RWPE1 (cell line): ENCODE measurements around the gene PRAMEF12.
"Not testable (repeated sequence)": the region's sequence is repeated elsewhere in the genome, so short reads cannot be mapped to it uniquely, and the experiment has no call there.

ENCODE experiments used
- CTCF ChIA-PET: fragments of 350-600 bp; sonication (Branson Sonifier 250); formaldehyde crosslinking; extraction: SDS; loops from one replicate; lab custom pipeline; 2021; lab: Yijun Ruan, JAX
- POLR2A ChIA-PET: fragments of 400-600 bp; formaldehyde crosslinking; extraction: SDS; loops from one replicate; lab custom pipeline; 2020; ENCODE audit warnings: antibody characterized with exemption; ENCODE audit not compliant: low non-redundant PET; lab: Yijun Ruan, JAX
- DNase-seq: peaks from one replicate; pipeline ENCODE4 v3.0.0; 2012; ENCODE audit warnings: low spot score
- H3K27ac ChIP-seq: fragments of 450-650 bp; 2 replicates; pipeline ENCODE4 v1.5.1; 2017
- CTCF ChIP-seq: fragments of 450-650 bp; conservative IDR thresholded peaks from 2 replicates; pipeline ENCODE4 v1.5.1; 2017; ENCODE audit warnings: low read depth, mild to moderate bottlenecking

The PRAMEF12 gene

GRCh38 chr1:12798911-12799310 lies 25.4 kb downstream of the PRAMEF12 start:
- H3K27ac ChIP-seq, result no peak overlapping the region
- no peak for TF ChIP-seq CTCF
- DNase-seq, result peak; percentile 27
- POLR2A ChIA-PET, result no interaction called here
- CTCF ChIA-PET, result no interaction called here

GRCh38 chr1:12799730-12800129 lies 26.2 kb downstream of the PRAMEF12 start:
- no peak for DNase-seq
- ChIA-PET POLR2A (no interaction called here), CTCF (no interaction called here)
- H3K27ac ChIP-seq, result no peak overlapping the region
- no peak for TF ChIP-seq CTCF

- CTCF ChIA-PET, result no interaction called here
- no peak for DNase-seq
- POLR2A ChIA-PET, result no interaction called here
- peak overlapping the region; percentile 65; the same call in 1 of the 2 replicates for H3K27ac ChIP-seq
- TF ChIP-seq CTCF, result no peak
These were observed 36.4 kb downstream of the PRAMEF12 start for GRCh38 chr1:12809933-12810332.

- DNase-seq, result peak; percentile 27
- no peak for TF ChIP-seq CTCF
- H3K27ac ChIP-seq, result peak overlapping the region; percentile 65
- ChIA-PET POLR2A (interaction anchor here (0.6 kb wide), 1 partner anchor 626 kb away, joined by 5 read pairs; no protein-coding TSS in a partner anchor), CTCF (interaction anchor here (0.6 kb wide), 1 partner anchor 17 kb away, joined by 7 read pairs; no protein-coding TSS in a partner anchor)
These were observed 37.3 kb downstream of the PRAMEF12 start for GRCh38 chr1:12810691-12811408.

- TF ChIP-seq CTCF, result no peak
- ChIA-PET POLR2A (no interaction called here), CTCF (interaction anchor here (0.6 kb wide), 1 partner anchor 16 kb away, joined by 7 read pairs; no protein-coding TSS in a partner anchor)
- H3K27ac ChIP-seq, result peak overlapping the region; percentile 65
- no peak for DNase-seq
These were observed 37.9 kb downstream of the PRAMEF12 start for GRCh38 chr1:12811409-12811784.

GRCh38 chr1:12819061-12819460 lies 45.5 kb downstream of the PRAMEF12 start:
- CTCF ChIA-PET, DNase-seq, POLR2A ChIA-PET, H3K27ac ChIP-seq: not testable (repeated sequence)
